Measurements from ENCODE around the gene EWSR1. TPM values are rescaled to one million over a fixed set of nuclear protein-coding genes. Genes with fewer than 3 reads are reported as not detected.
A peak's percentile ranks its signal among the peaks of the same experiment; 100 is the strongest.

The EWSR1 gene
- total and polyA plus RNA-seq, 2 donors (not counting 3 experiments of a cell fraction or from before 2014, with no cell fraction given): 305 to 588 TPM

- peak overlapping the region; percentile 66 for H3K9ac ChIP-seq (replicated peaks; ENCODE audit: extremely low read depth, insufficient read depth, low read length)
- no TSS peak for BruUV-seq (replicated peaks)
- peak overlapping the region; percentile 87 for H3K27ac ChIP-seq (ENCODE audit: insufficient read depth, low read depth, low read length)
- H4K20me1 ChIP-seq (replicated peaks; ENCODE audit: control insufficient read depth, extremely low read depth, insufficient read depth, low read length): no peaks in the 10 kb centered on the region
- no peaks in the 10 kb centered on the region for H3K9me1 ChIP-seq (replicated peaks; ENCODE audit: control insufficient read depth, extremely low read depth, insufficient read depth, low read length)
- intact Hi-C loops (cut with micrococcal nuclease) (loop anchor here (5.0 kb wide), 1 partner anchor 41 kb away; the partner anchor contains the start of genes EWSR1 and RHBDD3), dilution Hi-C loops (cut with MboI; ENCODE audit: extremely low pct_ligation_motif_present, low sequenced_read_pairs) (no loop called here)
- no peak overlapping the region for H2AFZ ChIP-seq (ENCODE audit: low read depth, low read length)
- H3K27me3 ChIP-seq (ENCODE audit: control insufficient read depth in 2 of 2, insufficient read depth in 2 of 2, low read length in 2 of 2): no peaks in the 10 kb centered on the region
- DNase-seq (ENCODE audit: low read depth, low spot score) (no peak), FAIRE-seq (no peak)
- no peaks in the 10 kb centered on the region for H3K9me3 ChIP-seq (replicated peaks; ENCODE audit: control insufficient read depth, insufficient read depth, low read length)
- H3K4me1 ChIP-seq (ENCODE audit: control insufficient read depth, extremely low read depth, insufficient read depth, low read length): peaks cover 38% of the 10 kb centered on the region
- peaks cover 0 to 4% of the 10 kb centered on the region in 2 experiments for H3K36me3 ChIP-seq (ENCODE audit: control insufficient read depth in 2 of 2, extremely low read depth in 1 of 2, insufficient read depth in 2 of 2, low read length in 2 of 2)
- TF ChIP-seq GATA2 (IDR thresholded peaks at IDR 0.05; ENCODE audit: insufficient read depth, insufficient read length, low read depth, low read length) (no peak), JUN (IDR thresholded peaks at IDR 0.05; ENCODE audit: borderline replicate concordance, insufficient read depth, insufficient read length, low read depth) (no peak), EZH2 (IDR thresholded peaks at IDR 0.05; ENCODE audit: borderline replicate concordance, low read depth, low read length, severe bottlenecking) (no peak), POLR2AphosphoS5 (IDR thresholded peaks at IDR 0.05; ENCODE audit: insufficient read depth, low read depth, low read length) (no peak), POLR2A (IDR thresholded peaks at IDR 0.05; ENCODE audit: low read depth, low read length) (no peak), FOS (IDR thresholded peaks at IDR 0.05; ENCODE audit: borderline replicate concordance, insufficient read depth, low read length) (no peak), MYC (IDR thresholded peaks at IDR 0.05; ENCODE audit: low read depth, low read length) (no peak)
- TF ChIP-seq, protein P1, sequence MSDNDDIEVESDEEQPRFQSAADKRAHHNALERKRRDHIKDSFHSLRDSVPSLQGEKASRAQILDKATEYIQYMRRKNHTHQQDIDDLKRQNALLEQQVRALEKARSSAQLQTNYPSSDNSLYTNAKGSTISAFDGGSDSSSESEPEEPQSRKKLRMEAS (IDR thresholded peaks at IDR 0.05; ENCODE audit: insufficient read depth, insufficient read length): no peak
- TF ChIP-seq, protein P2, sequence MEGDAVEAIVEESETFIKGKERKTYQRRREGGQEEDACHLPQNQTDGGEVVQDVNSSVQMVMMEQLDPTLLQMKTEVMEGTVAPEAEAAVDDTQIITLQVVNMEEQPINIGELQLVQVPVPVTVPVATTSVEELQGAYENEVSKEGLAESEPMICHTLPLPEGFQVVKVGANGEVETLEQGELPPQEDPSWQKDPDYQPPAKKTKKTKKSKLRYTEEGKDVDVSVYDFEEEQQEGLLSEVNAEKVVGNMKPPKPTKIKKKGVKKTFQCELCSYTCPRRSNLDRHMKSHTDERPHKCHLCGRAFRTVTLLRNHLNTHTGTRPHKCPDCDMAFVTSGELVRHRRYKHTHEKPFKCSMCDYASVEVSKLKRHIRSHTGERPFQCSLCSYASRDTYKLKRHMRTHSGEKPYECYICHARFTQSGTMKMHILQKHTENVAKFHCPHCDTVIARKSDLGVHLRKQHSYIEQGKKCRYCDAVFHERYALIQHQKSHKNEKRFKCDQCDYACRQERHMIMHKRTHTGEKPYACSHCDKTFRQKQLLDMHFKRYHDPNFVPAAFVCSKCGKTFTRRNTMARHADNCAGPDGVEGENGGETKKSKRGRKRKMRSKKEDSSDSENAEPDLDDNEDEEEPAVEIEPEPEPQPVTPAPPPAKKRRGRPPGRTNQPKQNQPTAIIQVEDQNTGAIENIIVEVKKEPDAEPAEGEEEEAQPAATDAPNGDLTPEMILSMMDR (IDR thresholded peaks at IDR 0.05; ENCODE audit: extremely low read depth in 1 of 2, insufficient read depth in 1 of 2, low read depth in 1 of 2, low read length in 2 of 2): no peak
- ChIA-PET CTCF (no interaction called here), POLR2A (no interaction called here)
- peaks cover 9% of the 10 kb centered on the region for H3K79me2 ChIP-seq (ENCODE audit: control insufficient read depth, insufficient read depth, low read length)
- H3K4me2 ChIP-seq (ENCODE audit: insufficient read depth, low read length): peak overlapping the region; percentile 82
- peak overlapping the region in 2 of 3 experiments; percentile 1 to 82 for H3K4me3 ChIP-seq (replicated peaks in 1 of 3; ENCODE audit: insufficient read depth in 1 of 3, low read depth in 1 of 3, low read length in 3 of 3)
These were observed 40.2 kb downstream of the EWSR1 start for GRCh38 chr22:29308148-29308790.

Measured in endothelial cell of umbilical vein (primary cell).